NCI-H146 (cell line): ENCODE results near the gene FAM171A1.
"Not testable (repeated sequence)": the region's sequence is repeated elsewhere in the genome, so short reads cannot be mapped to it uniquely, and the experiment has no call there.

ENCODE experiments used
- DNase-seq: peaks from one replicate; lab custom pipeline; 2025; lab: John Stamatoyannopoulos, UW

Gene FAM171A1

GRCh38 chr10:15209827-15210509 lies 161.1 kb downstream of the FAM171A1 start:
- DNase-seq, result peak; percentile 90

GRCh38 chr10:15208221-15208620 lies 162.9 kb downstream of the FAM171A1 start:
- DNase-seq, result no peak

- not testable (repeated sequence) for DNase-seq
Observed at GRCh38 chr10:15207410-15207809, 163.7 kb downstream of the FAM171A1 start.

- no peak for DNase-seq
Observed at GRCh38 chr10:15202639-15203038, 168.4 kb downstream of the FAM171A1 start.

GRCh38 chr10:15202301-15202621 lies 168.8 kb downstream of the FAM171A1 start:
- DNase-seq, result not testable (repeated sequence)

DNA sequence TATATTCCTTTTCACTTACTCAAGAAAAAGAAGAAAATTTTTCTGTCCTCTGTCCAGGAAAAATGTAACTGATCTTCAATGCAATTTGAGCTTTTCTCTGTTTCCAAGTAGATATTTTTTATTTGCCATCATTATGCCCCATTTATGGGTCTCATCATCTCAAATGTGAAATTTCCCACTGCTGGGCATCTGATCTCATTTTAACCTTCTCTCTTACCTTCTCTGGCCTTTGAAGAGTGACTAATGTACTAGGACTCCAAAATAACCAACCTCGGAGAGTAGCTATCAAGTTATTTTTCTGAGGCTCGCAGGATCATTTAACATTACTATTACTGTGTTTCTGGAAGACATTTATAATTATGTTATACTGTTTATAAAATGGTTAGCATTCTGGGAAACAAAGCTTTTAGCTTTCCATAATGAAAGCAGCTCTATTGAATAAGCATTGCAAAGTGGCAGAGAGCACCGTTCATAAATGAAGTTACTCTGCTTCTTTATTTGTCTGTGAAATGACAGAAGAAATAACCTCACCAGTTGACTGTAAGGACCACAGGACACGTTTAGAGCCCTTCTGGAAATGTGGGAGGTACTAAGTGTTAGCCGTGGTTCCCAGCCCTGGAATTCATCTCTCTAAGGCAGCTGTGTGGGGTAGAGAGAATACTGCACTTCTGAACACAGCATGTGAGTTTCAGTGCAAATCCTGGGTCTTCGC lies 169.3 kb downstream of the FAM171A1 start:
- DNase-seq, result no peak

DNA sequence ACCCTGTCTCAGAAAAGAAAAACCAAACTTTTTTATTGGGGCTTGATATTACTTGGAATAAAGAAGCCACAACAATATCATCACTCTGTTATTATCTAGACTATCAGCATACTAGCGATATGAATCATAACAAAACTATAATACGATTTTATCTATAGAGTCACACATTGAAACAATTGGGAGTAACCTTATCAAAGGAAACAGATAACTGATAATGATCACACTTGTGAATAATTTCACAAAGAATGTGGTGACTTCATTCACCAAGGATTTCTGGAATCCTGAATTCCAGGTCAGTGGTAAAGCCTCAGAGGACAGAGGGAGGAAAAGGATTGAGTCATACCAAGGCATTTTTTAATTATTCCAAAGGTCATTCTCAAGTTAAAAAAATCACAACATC lies 170.5 kb downstream of the FAM171A1 start:
- no peak for DNase-seq

- no peak for DNase-seq
Observed at GRCh38 chr10:15197911-15198310, 173.2 kb downstream of the FAM171A1 start.

DNA sequence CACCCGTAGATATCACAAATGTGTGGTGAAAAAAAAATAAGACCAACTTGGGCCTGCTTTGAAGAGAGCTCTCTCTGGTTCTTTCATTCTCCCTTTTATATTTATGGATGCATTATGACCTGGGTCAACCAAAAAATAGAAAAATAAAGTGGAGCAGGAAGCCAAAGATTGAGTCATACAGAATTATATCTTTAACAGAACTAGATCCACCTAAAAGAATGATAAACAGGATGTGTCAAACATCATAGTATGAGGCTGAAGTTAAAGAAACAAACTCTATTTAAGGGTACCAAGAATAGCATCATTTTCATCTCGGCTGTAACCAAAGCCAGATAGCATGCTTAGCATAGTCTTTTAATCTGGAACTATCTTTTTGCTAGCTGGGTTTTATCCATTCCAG lies 173.8 kb downstream of the FAM171A1 start:
- DNase-seq, result no peak

GRCh38 chr10:15196021-15196834 lies 174.9 kb downstream of the FAM171A1 start:
- no peak for DNase-seq

DNA sequence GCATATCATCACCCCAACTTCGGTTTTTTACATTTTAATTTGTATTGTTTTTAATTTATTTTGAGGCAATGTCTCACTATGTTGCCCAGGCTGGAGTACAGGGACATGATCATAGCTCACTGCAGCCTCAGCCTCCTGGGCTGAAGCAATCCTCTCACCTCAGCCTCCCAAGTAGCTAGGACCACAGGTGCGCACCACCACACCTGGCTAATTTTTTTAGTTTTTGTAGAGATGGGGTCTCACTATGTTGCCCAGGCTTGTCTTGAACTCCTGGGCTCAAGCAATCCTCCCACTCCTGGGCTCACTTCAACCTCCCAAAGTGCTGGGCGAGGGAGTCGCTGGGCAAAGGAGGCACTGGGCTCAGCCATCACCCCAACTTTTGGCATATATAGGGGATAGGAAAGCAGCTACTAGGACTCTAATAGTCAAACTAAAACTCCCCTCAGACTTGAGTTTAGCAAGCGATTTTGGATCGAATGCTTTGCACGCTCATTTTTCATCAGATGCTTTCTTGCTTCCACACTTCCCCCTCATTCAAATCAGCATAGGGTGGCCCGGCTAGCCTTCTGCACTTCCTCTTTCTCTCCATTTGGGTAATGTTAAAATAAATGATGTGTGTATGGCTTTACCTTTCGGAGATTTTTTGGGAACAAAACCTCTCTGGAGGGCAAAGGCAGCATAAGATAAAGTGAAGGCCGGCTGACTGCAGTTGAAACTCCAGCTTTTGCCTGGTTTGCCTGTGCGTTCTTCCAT lies 181.8 kb downstream of the FAM171A1 start:
- no peak for DNase-seq

- DNase-seq, result no peak
Observed at GRCh38 chr10:15188603-15189002, 182.5 kb downstream of the FAM171A1 start.

- DNase-seq, result no peak
Observed at GRCh38 chr10:15183689-15184481, 187.2 kb downstream of the FAM171A1 start.

GRCh38 chr10:15182540-15183207 lies 188.4 kb downstream of the FAM171A1 start:
- no peak for DNase-seq

GRCh38 chr10:15181576-15182156 lies 189.4 kb downstream of the FAM171A1 start:
- DNase-seq, result no peak

DNA sequence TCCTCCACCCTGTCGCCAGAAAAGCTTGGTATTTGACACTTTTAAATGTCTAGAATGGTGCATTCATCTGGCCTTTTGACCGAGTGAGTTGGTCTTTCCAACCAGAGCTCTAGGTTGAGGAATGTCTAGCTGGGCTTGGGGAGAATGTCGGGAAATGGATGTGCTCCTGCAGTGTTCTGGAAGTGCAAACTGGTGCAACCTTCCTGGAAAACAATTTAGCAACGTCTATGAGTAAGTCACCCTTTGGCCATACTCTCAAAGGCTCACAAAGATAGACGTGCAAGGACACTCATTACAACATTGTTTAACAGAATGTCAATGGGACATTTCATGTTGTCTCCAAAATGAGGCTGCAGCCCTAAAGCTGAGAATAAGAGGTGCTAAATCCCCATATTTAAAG lies 190.4 kb downstream of the FAM171A1 start:
- DNase-seq, result no peak

GRCh38 chr10:15176269-15176668 lies 194.8 kb downstream of the FAM171A1 start:
- no peak for DNase-seq

DNA sequence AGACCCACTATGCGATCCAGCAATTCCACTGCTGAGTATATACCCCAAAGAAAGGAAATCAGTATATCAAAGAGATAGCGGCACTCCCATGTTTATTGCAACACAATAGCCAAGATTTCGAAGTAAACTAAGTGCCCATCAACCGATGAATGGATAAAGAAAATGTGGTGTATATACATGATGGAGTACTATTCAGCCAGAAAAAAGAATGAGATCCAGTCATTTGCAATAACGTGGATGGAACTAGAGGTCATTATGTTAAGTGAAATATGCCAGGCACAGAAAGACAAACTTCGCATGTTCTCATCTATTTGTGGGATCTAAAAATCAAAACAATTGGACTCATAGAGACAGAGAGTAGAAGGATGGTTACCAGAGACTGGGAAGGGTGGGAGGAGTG lies 195.5 kb downstream of the FAM171A1 start:
- DNase-seq, result no peak

GRCh38 chr10:15172306-15172840 lies 198.7 kb downstream of the FAM171A1 start:
- no peak for DNase-seq
